B cell (primary cell): ENCODE results near the gene C21orf58. TPM values are rescaled to one million over a fixed set of nuclear protein-coding genes. Genes with fewer than 3 reads are reported as not detected.

Experiments
- ATAC-seq: fragments of 200-7000 bp; cut with Tn5 transposase; one replicate; pipeline ENCODE4 v1.10.0; 2021; ENCODE audit warnings: low read depth, mild to moderate bottlenecking, moderate number of reproducible peaks, moderate library complexity
- CTCF ChIA-PET: fragments of 350-600 bp; sonication (Branson Sonifier 250); formaldehyde crosslinking; loops from one replicate; lab custom pipeline; 2021; ENCODE audit warnings: antibody characterized with exemption, inconsistent platforms; lab: Charles Lee
- POLR2A ChIA-PET: fragments of 350-600 bp; sonication (Branson Sonifier 250); formaldehyde crosslinking; loops from one replicate; lab custom pipeline; 2021; ENCODE audit warnings: antibody characterized with exemption; lab: Charles Lee
- DNase-seq: peaks from one replicate; pipeline ENCODE4 v3.0.0; 2013
- H2AFZ ChIP-seq: 2 replicates; pipeline ENCODE4 v1.6.1; 2012; ENCODE audit warnings: mild to moderate bottlenecking, low read depth, low read length; ENCODE audit not compliant: insufficient read depth, poor library complexity, severe bottlenecking
- H3K27ac ChIP-seq, 2 donors: 1 replicate in 1 of 2; 2 replicates in 1 of 2; pipeline ENCODE4 v1.5.1; 2012 to 2013; ENCODE audit warnings: low read length in 2 of 2, mild to moderate bottlenecking in 2 of 2, moderate library complexity in 1 of 2
- H3K27me3 ChIP-seq, 4 experiments: fragments of 200-600 bp in 1 of 4; sonication (generic) in 1 of 4; replicated peaks in 1 of 4; 1 replicate in 2 of 4; 2 replicates in 2 of 4; pipeline versions ENCODE4 v1.6.1 to v1.7.0; 2013 to 2016; ENCODE audit warnings: low read length in 3 of 4, mild to moderate bottlenecking in 2 of 4, mixed read lengths in 1 of 4, moderate library complexity in 1 of 4; ENCODE audit not compliant: insufficient read depth in 4 of 4, control insufficient read depth in 3 of 4; ENCODE audit errors: control extremely low read depth in 1 of 4
- H3K36me3 ChIP-seq, 2 experiments: replicated peaks in 1 of 2; 1 replicate in 1 of 2; 2 replicates in 1 of 2; pipeline versions ENCODE4 v1.6.1 to v1.7.1; 2013; ENCODE audit warnings: low read length in 1 of 2; ENCODE audit not compliant: insufficient read depth in 2 of 2, control insufficient read depth in 1 of 2; ENCODE audit errors: control extremely low read depth in 1 of 2, extremely low read depth in 1 of 2
- H3K4me1 ChIP-seq, 2 donors: fragments of 200-600 bp in 1 of 2; sonication (generic) in 1 of 2; 1 replicate in 1 of 2; 2 replicates in 1 of 2; pipeline versions ENCODE4 v1.5.1 to v1.6.1; 2013 to 2017; ENCODE audit warnings: low read length in 2 of 2; ENCODE audit not compliant: control insufficient read depth in 2 of 2, insufficient read depth in 2 of 2
- H3K4me2 ChIP-seq: replicated peaks from 2 replicates; pipeline ENCODE3; 2012; ENCODE audit warnings: mild to moderate bottlenecking, low read depth, low read length; ENCODE audit not compliant: poor library complexity, severe bottlenecking
- H3K4me3 ChIP-seq, 5 experiments: fragments of 200-600 bp in 1 of 5; sonication (generic) in 1 of 5; 1 replicate in 3 of 5; 2 replicates in 2 of 5; pipeline versions ENCODE4 v1.5.1 to v1.7.0; 2011 to 2016; ENCODE audit warnings: low read length in 4 of 5, mild to moderate bottlenecking in 4 of 5, low read depth in 2 of 5, control low read depth in 1 of 5, moderate library complexity in 1 of 5; ENCODE audit not compliant: insufficient read depth in 1 of 5; ENCODE audit errors: control extremely low read depth in 1 of 5, extremely low read depth in 1 of 5
- H3K79me2 ChIP-seq: fragments of 200-600 bp; sonication (generic); one replicate; pipeline ENCODE4 v1.6.0; 2016; ENCODE audit warnings: low read length; ENCODE audit not compliant: control insufficient read depth, insufficient read depth
- H3K9ac ChIP-seq: fragments of 200-600 bp; sonication (generic); 2 replicates; pipeline ENCODE4 v1.6.1; 2017; ENCODE audit warnings: mild to moderate bottlenecking, low read length, moderate library complexity
- H3K9me3 ChIP-seq, 3 donors: one replicate each; pipeline versions ENCODE4 v1.6.1 to v1.7.1; 2013; ENCODE audit warnings: low read length in 2 of 3; ENCODE audit not compliant: control insufficient read depth in 2 of 3, insufficient read depth in 1 of 3; ENCODE audit errors: control extremely low read depth in 1 of 3
- H4K20me1 ChIP-seq: 2 replicates; pipeline ENCODE4 v1.6.0; 2012; ENCODE audit warnings: mild to moderate bottlenecking, low read length; ENCODE audit not compliant: insufficient read depth, control insufficient read depth, poor library complexity, severe bottlenecking
- H3K27ac Mint-ChIP-seq: one replicate; pipeline ENCODE4 v1.8.0; 2021; ENCODE audit warnings: mixed read lengths
- H3K27me3 Mint-ChIP-seq: one replicate; pipeline ENCODE4 v1.8.0; 2021; ENCODE audit warnings: mixed read lengths
- H3K4me1 Mint-ChIP-seq: one replicate; pipeline ENCODE4 v1.8.0; 2021; ENCODE audit warnings: mixed read lengths
- H3K4me3 Mint-ChIP-seq: one replicate; pipeline ENCODE4 v1.8.0; 2021; ENCODE audit warnings: mixed read lengths
- H3K9me3 Mint-ChIP-seq: one replicate; pipeline ENCODE4 v1.8.0; 2022; ENCODE audit warnings: mixed read lengths; ENCODE audit not compliant: insufficient read depth
- CTCF ChIP-seq: fragments of 200-600 bp; IDR thresholded peaks from one replicate; pipeline ENCODE4 v1.8.0; 2022; ENCODE audit warnings: antibody characterized with exemption, mild to moderate bottlenecking
- EZH2 ChIP-seq: IDR thresholded peaks from 2 replicates; pipeline ENCODE4 v1.6.1; 2012; ENCODE audit warnings: borderline replicate concordance, low read depth, mild to moderate bottlenecking, moderate library complexity, low read length; ENCODE audit not compliant: insufficient read depth, poor library complexity, severe bottlenecking
- WGBS: methylation state at CpG from one replicate; pipeline ENCODE4 v1.1.5; 2013; ENCODE audit warnings: missing lambda C conversion rate; ENCODE audit not compliant: insufficient coverage; 5-methylcytosine and 5-hydroxymethylcytosine counted together
- intact Hi-C: fragments of 100-400 bp; cut with micrococcal nuclease; formaldehyde crosslinking; loops from one replicate; pipeline ENCODE4 v1.10.0; 2022
- polyA plus RNA-seq: library from polyadenylated mRNA; depleted of rRNA; stranded (reverse); fragments of >200 nt; gene quantifications from 2 replicates; pipeline ENCODE4 v1.2.3, GENCODE V29; 2012
- total RNA-seq, 2 donors: library from RNA; stranded (reverse); fragments of 120-200 nt in 1 of 2; gene quantifications; 1 replicate in 1 of 2; 2 replicates in 1 of 2; pipeline versions ENCODE4 v1.2.3 to v1.2.4, GENCODE V29; 2013 to 2022

Gene C21orf58
- total and polyA plus RNA-seq, 2 donors (not counting 1 experiment from before 2014, with no cell fraction given), result 6.3 to 9.5 TPM

GRCh38 chr21:46264046-46264689 is 59.5 kb downstream of the C21orf58 start:
- Histone ChIP-seq H3K27me3 (no peaks in the 10 kb centered on the region), H3K4me1 (no peaks in the 10 kb centered on the region), H3K79me2 (peaks cover 5% of the 10 kb centered on the region), H2AFZ (no peak overlapping the region), H3K4me3 (no peak overlapping the region), H3K9ac (no peak overlapping the region), H3K4me2 (no peak overlapping the region), H3K27ac (no peak overlapping the region), H3K9me3 (no peaks in the 10 kb centered on the region), H3K36me3 (peaks cover 4 to 68% of the 10 kb centered on the region in 2 experiments), H4K20me1 (peaks cover 19% of the 10 kb centered on the region)
- ChIA-PET POLR2A (no interaction called here), CTCF (no interaction called here)
- H3K4me3 Mint-ChIP-seq, result no peak overlapping the region
- H3K4me1 Mint-ChIP-seq, result no peaks in the 10 kb centered on the region
- DNase-seq, result no peak
- H3K9me3 Mint-ChIP-seq, result no peaks in the 10 kb centered on the region
- ATAC-seq, result no peak
- no peaks in the 10 kb centered on the region for H3K27me3 Mint-ChIP-seq
- H3K27ac Mint-ChIP-seq, result no peak overlapping the region
- 97% methylated on average over 22 of the region's 22 CpGs for WGBS
- intact Hi-C loops, result no loop called here
- no peak for TF ChIP-seq CTCF
- no peak for TF ChIP-seq EZH2

GRCh38 chr21:46256501-46256994 is 67.1 kb downstream of the C21orf58 start:
- Mint-ChIP-seq H3K27me3 (no peaks in the 10 kb centered on the region), H3K4me3 (no peak overlapping the region), H3K9me3 (no peaks in the 10 kb centered on the region), H3K4me1 (peaks cover 24% of the 10 kb centered on the region), H3K27ac (peak overlapping the region; percentile 32)
- intact Hi-C loops, result no loop called here
- H2AFZ ChIP-seq, result no peak overlapping the region
- H3K9ac ChIP-seq, result no peak overlapping the region
- H3K4me1 ChIP-seq, result peaks cover 17 to 25% of the 10 kb centered on the region in 2 donors
- POLR2A ChIA-PET, result no interaction called here
- DNase-seq (no peak), ATAC-seq (no peak)
- no peak overlapping the region for H3K4me2 ChIP-seq
- H3K27ac ChIP-seq, result no peak overlapping the region
- H3K9me3 ChIP-seq, result no peaks in the 10 kb centered on the region
- H3K36me3 ChIP-seq, result peaks cover 3 to 81% of the 10 kb centered on the region in 2 experiments
- H4K20me1 ChIP-seq, result no peaks in the 10 kb centered on the region
- no peaks in the 10 kb centered on the region for H3K27me3 ChIP-seq
- WGBS, result 98% methylated on average over 18 of the region's 18 CpGs
- CTCF ChIA-PET, result no interaction called here
- peaks cover 10% of the 10 kb centered on the region for H3K79me2 ChIP-seq
- TF ChIP-seq CTCF (no peak), EZH2 (no peak)
- no peak overlapping the region for H3K4me3 ChIP-seq
